K562 (cell line): ENCODE results near the gene CYRIA. TPM values are rescaled to one million over a fixed set of nuclear protein-coding genes. Genes with fewer than 3 reads are reported as not detected.
A peak's percentile ranks its signal among the peaks of the same experiment; 100 is the strongest.

Experiments used
- BHLHE40 ChIP-seq: IDR thresholded peaks from 2 replicates; pipeline ENCODE4 v1.6.1; 2011; ENCODE audit warnings: low read length, improper control_type of control experiment
- BRF1 ChIP-seq: IDR thresholded peaks from 3 replicates; pipeline ENCODE4 v1.6.1; 2011; ENCODE audit warnings: borderline replicate concordance, mild to moderate bottlenecking; ENCODE audit not compliant: insufficient read length; ENCODE audit errors: extremely low read depth
- HMG20B ChIP-seq: fragments of 250-450 bp; sonication (Bioruptor Pico); IDR thresholded peaks from 2 replicates; pipeline ENCODE4 v1.5.0; 2021; ENCODE audit warnings: mild to moderate bottlenecking
- KAT7 ChIP-seq: sonication (generic); formaldehyde crosslinking; IDR thresholded peaks from 2 replicates; pipeline ENCODE4 v1.8.0; 2022; ENCODE audit warnings: missing genetic modification reagents, mild to moderate bottlenecking, borderline replicate concordance
- MCM7 ChIP-seq, 2 experiments: fragments of 450-650 bp; IDR thresholded peaks; 2 replicates each; pipeline ENCODE4 v1.6.1; 2016 to 2018
- NEUROD1 ChIP-seq: fragments of 150-350 bp; IDR thresholded peaks from 2 replicates; pipeline ENCODE4 v1.6.1; 2014; ENCODE audit warnings: borderline replicate concordance, low read length, low read depth; ENCODE audit not compliant: partially characterized antibody
- SP1 ChIP-seq: sonication (generic); formaldehyde crosslinking; IDR thresholded peaks from 2 replicates; pipeline ENCODE4 v1.8.1; 2022; ENCODE audit warnings: mild to moderate bottlenecking, missing genetic modification reagents
- TBL1XR1 ChIP-seq, 2 experiments: IDR thresholded peaks; 2 replicates each; pipeline ENCODE4 v1.6.1; 2012; ENCODE audit warnings: improper control_type of control experiment in 2 of 2, low read length in 2 of 2, mild to moderate bottlenecking in 1 of 2
- ZNF133 ChIP-seq: fragments of 250-450 bp; sonication (Bioruptor Pico); IDR thresholded peaks from 2 replicates; pipeline ENCODE4 v1.4.0; 2020; ENCODE audit warnings: mild to moderate bottlenecking
- polyA plus RNA-seq, 8 experiments: library from polyadenylated mRNA; depleted of rRNA in 4 of 8; stranded (reverse) in 5 of 8; unstranded in 3 of 8; fragments of >200 nt; fragmentation: Nextera tagmentation in 2 of 8; fragmentation: Illumina TruSeq in 1 of 8; extraction: Ambion mirVana in 2 of 8; extraction: Trizol in 1 of 8; gene quantifications; 2 replicates each; pipeline versions ENCODE4 v1.2.1 to v1.2.3, GENCODE V29; 2011 to 2014; ENCODE audit warnings: inconsistent platforms in 1 of 8, missing spikeins in 1 of 8
- total RNA-seq, 7 experiments: library from RNA; depleted of rRNA in 6 of 7; stranded (reverse); fragments of >200 nt in 6 of 7; fragmentation: Illumina TruSeq in 2 of 7; extraction: Trizol in 2 of 7; gene quantifications; 2 replicates each; pipeline versions ENCODE4 v1.2.1 to v1.2.3, GENCODE V29; 2011 to 2021; ENCODE audit warnings: low replicate concordance in 1 of 7
- TF ChIP-seq, protein P1 (sequence below): fragments of 250-450 bp; sonication (Bioruptor Pico); IDR thresholded peaks from 2 replicates; pipeline ENCODE4 v1.8.0; 2022; ENCODE audit warnings: moderate library complexity, mild to moderate bottlenecking, inconsistent platforms
- TF ChIP-seq, protein P2 (sequence below): fragments of 450-650 bp; IDR thresholded peaks from 2 replicates; pipeline ENCODE4 v1.6.1; 2016

The CYRIA gene
- total and polyA plus RNA-seq, 9 of the 15 experiments (the other 6 are each of a cell fraction or from before 2014, with no cell fraction given): 0.84 to 5.6 (median 3.0) TPM

DNA sequence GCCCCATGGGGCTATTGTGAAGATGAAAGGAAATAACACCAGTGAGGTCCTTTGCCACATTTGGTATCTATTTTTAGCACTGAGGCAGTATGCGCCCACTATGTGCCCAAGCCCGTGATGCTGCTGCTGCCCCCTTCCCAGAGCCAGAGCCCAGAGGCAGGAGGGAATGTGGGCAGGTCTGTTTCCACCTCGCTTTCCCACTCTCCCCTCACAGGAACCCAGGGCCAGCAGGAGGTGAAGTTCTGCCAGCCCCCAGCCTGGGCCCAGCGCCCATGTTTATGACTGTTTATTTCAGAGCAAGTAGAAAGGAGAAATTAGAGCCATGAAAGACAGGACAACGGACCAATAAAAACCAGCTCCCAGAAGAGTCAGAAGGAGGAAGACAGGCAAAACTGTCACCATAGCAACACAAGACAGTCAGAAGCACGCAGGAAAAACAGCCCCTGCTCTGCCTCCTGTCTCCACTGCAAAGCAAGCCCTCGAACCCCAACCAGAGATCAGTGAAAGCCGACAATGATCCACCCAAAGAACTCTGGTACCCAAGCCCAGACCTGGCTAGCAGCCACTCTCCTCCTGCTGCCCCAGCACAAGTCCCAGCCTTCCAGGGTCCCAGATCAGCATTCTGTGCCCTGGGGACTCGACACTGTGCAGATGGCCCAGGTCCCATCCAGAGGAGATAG is 1.4 kb downstream of the CYRIA start (continued):
- TF ChIP-seq, protein P1, sequence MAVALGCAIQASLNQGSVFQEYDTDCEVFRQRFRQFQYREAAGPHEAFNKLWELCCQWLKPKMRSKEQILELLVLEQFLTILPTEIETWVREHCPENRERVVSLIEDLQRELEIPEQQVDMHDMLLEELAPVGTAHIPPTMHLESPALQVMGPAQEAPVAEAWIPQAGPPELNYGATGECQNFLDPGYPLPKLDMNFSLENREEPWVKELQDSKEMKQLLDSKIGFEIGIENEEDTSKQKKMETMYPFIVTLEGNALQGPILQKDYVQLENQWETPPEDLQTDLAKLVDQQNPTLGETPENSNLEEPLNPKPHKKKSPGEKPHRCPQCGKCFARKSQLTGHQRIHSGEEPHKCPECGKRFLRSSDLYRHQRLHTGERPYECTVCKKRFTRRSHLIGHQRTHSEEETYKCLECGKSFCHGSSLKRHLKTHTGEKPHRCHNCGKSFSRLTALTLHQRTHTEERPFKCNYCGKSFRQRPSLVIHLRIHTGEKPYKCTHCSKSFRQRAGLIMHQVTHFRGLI: no peak
- TF ChIP-seq BRF1 (no peak), KAT7 (0 out of 2 replicates have a peak, but pooled peaks have one; percentile 60), SP1 (CRISPR knock-in tag) (0 out of 2 replicates have a peak, but pooled peaks have one; percentile 9), TBL1XR1 (IDR thresholded peaks at IDR 0.05; ENCODE audit: low read length in 2 of 2) (no peak), MCM7 (IDR thresholded peaks at IDR 0.05) (no peak), ZNF133 (CRISPR knock-in tag) (no peak), NEUROD1 (no peak), HMG20B (CRISPR knock-in tag) (no peak), BHLHE40 (no peak)
- TF ChIP-seq, protein P2, sequence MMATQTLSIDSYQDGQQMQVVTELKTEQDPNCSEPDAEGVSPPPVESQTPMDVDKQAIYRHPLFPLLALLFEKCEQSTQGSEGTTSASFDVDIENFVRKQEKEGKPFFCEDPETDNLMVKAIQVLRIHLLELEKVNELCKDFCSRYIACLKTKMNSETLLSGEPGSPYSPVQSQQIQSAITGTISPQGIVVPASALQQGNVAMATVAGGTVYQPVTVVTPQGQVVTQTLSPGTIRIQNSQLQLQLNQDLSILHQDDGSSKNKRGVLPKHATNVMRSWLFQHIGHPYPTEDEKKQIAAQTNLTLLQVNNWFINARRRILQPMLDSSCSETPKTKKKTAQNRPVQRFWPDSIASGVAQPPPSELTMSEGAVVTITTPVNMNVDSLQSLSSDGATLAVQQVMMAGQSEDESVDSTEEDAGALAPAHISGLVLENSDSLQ: peak; percentile 90
